Caco-2 (cell line): ENCODE measurements around the gene SDHB. TPM values are rescaled to one million over a fixed set of nuclear protein-coding genes. Genes with fewer than 3 reads are reported as not detected.

Experiments used
- BruUV-seq: library from RNA; stranded (reverse); fragments of 400-500 nt; replicated peaks from 2 replicates; lab custom pipeline; 2021; lab: Mats Ljungman, UMichigan
- CTCF ChIA-PET: fragments of 300-600 bp; sonication (Branson Sonifier 250); formaldehyde crosslinking; loops from one replicate; lab custom pipeline; 2022; ENCODE audit warnings: antibody characterized with exemption; lab: Charles Lee
- POLR2A ChIA-PET: fragments of 300-600 bp; sonication (Branson Sonifier 250); formaldehyde crosslinking; loops from one replicate; lab custom pipeline; 2022; ENCODE audit warnings: antibody characterized with exemption; lab: Charles Lee
- DNase-seq, 2 experiments: peaks; one replicate each; pipeline versions ENCODE4 v3.0.0 to v3.0.0-alpha.2; 2020 to 2022
- H3K27me3 ChIP-seq: replicated peaks from 2 replicates; pipeline ENCODE4 v1.6.0; 2011; ENCODE audit warnings: low read length; ENCODE audit not compliant: control insufficient read depth, insufficient read depth
- H3K36me3 ChIP-seq: 2 replicates; pipeline ENCODE4 v1.5.1; 2011; ENCODE audit warnings: low read length; ENCODE audit not compliant: control insufficient read depth, insufficient read depth
- H3K4me1 ChIP-seq: fragments of 250-450 bp; sonication (Bioruptor Pico); 2 replicates; pipeline ENCODE4 v1.5.1; 2020; ENCODE audit warnings: mild to moderate bottlenecking
- H3K4me3 ChIP-seq: 2 replicates; pipeline ENCODE4 v1.5.1; 2011; ENCODE audit warnings: low read depth, mild to moderate bottlenecking, control low read depth, low read length
- H3K9me3 ChIP-seq: fragments of 250-450 bp; sonication (Bioruptor Pico); 2 replicates; pipeline ENCODE4 v1.5.1; 2020; ENCODE audit warnings: mild to moderate bottlenecking, moderate library complexity
- H3K27ac Mint-ChIP-seq: one replicate; pipeline ENCODE4 v1.8.0; 2022; ENCODE audit warnings: mixed read lengths; ENCODE audit not compliant: unreplicated experiment
- H3K27me3 Mint-ChIP-seq: one replicate; pipeline ENCODE4 v1.8.0; 2022; ENCODE audit warnings: mixed read lengths; ENCODE audit not compliant: insufficient read depth, unreplicated experiment
- H3K36me3 Mint-ChIP-seq: one replicate; pipeline ENCODE4 v1.8.0; 2022; ENCODE audit warnings: mild to moderate bottlenecking, mixed read lengths; ENCODE audit not compliant: insufficient read depth, unreplicated experiment
- H3K4me1 Mint-ChIP-seq: one replicate; pipeline ENCODE4 v1.8.0; 2022; ENCODE audit warnings: low read depth, mixed read lengths; ENCODE audit not compliant: unreplicated experiment
- H3K4me3 Mint-ChIP-seq: one replicate; pipeline ENCODE4 v1.8.0; 2022; ENCODE audit warnings: mild to moderate bottlenecking, moderate library complexity, mixed read lengths; ENCODE audit not compliant: unreplicated experiment
- H3K9me3 Mint-ChIP-seq: one replicate; pipeline ENCODE4 v1.8.0; 2022; ENCODE audit warnings: mixed read lengths; ENCODE audit not compliant: unreplicated experiment
- CTCF ChIP-seq, 2 experiments: fragments of 200-600 bp in 1 of 2; IDR thresholded peaks; 1 replicate in 1 of 2; 2 replicates in 1 of 2; pipeline versions ENCODE4 v1.5.1 to v1.8.0; 2011 to 2022; ENCODE audit warnings: antibody characterized with exemption in 1 of 2, control low read depth in 1 of 2, inconsistent platforms in 1 of 2, low read depth in 1 of 2, low read length in 1 of 2, mild to moderate bottlenecking in 1 of 2, moderate library complexity in 1 of 2; ENCODE audit not compliant: insufficient read depth in 1 of 2, severe bottlenecking in 1 of 2, unreplicated experiment in 1 of 2
- intact Hi-C: fragments of 100-400 bp; cut with micrococcal nuclease; formaldehyde crosslinking; loops from one replicate; pipeline ENCODE4 v1.10.0; 2022; ENCODE audit not compliant: unreplicated experiment
- total RNA-seq: library from RNA; stranded (reverse); gene quantifications from 2 replicates; pipeline ENCODE4 v1.2.3, GENCODE V29; 2022

SDHB gene
- total RNA-seq, 1 experiment from 2014 or later: 91.5 TPM

GRCh38 chr1:17009706-17010105, 44.1 kb downstream of the SDHB start:
- Mint-ChIP-seq H3K4me1 (peaks cover 10% of the 10 kb centered on the region), H3K9me3 (no peaks in the 10 kb centered on the region), H3K36me3 (no peaks in the 10 kb centered on the region), H3K4me3 (no peak overlapping the region), H3K27me3 (no peaks in the 10 kb centered on the region), H3K27ac (no peak overlapping the region)
- no peak for DNase-seq
- ChIA-PET CTCF (interaction anchor here (0.6 kb wide), 1 partner anchor 85 kb away, joined by 4 read pairs; no protein-coding TSS in a partner anchor), POLR2A (no interaction called here)
- H3K27me3 ChIP-seq: no peaks in the 10 kb centered on the region
- no peak for TF ChIP-seq CTCF (IDR thresholded peaks at IDR 0.05; ENCODE audit: insufficient read depth in 1 of 2, low read depth in 1 of 2, low read length in 1 of 2, severe bottlenecking in 1 of 2, unreplicated experiment in 1 of 2)
- BruUV-seq: no TSS peak
- no peak overlapping the region for H3K4me3 ChIP-seq
- peaks cover 6% of the 10 kb centered on the region; the same call in 1 of the 2 replicates for H3K4me1 ChIP-seq
- no peaks in the 10 kb centered on the region for H3K9me3 ChIP-seq
- intact Hi-C loops: no loop called here
- no peaks in the 10 kb centered on the region for H3K36me3 ChIP-seq

DNA sequence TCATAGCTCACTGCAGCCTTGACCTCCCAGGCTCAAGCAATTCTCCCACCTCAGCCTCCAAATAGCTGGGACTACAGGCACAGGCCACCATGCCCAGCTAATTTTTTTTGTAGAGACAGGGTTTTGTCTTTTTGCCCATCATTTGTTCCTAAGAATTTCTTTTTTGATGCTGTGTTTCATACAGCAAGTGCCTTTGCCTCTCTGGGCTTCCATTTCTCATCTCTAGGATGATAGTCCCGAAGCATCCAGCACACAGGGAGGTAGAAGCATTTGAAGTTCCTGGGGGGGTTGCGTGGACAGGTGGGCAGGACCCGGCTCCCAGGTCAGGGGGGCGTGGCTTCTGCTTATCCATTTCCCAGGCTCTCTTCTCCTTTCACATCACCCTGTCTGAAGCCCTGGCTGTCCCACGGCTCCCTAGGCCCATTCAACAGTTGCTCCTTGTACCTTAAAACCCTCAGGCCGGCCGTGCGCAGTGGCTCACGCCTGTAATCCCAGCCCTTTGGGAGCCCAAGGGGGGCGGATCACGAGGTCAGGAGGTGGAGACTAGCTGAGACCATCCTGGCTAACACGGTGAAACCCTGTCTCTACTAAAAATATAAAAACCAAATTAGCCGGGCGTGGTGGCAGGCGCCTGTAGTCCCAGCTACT, 45.5 kb downstream of the SDHB start:
- no peak overlapping the region for H3K27ac Mint-ChIP-seq
- CTCF ChIA-PET: no interaction called here
- Histone ChIP-seq H3K4me1 (peaks cover 6% of the 10 kb centered on the region; the same call in 1 of the 2 replicates), H3K9me3 (no peaks in the 10 kb centered on the region), H3K4me3 (no peak overlapping the region), H3K27me3 (no peaks in the 10 kb centered on the region), H3K36me3 (no peaks in the 10 kb centered on the region)
- H3K36me3 Mint-ChIP-seq: no peaks in the 10 kb centered on the region
- no peaks in the 10 kb centered on the region for H3K9me3 Mint-ChIP-seq
- no peak overlapping the region for H3K4me3 Mint-ChIP-seq
- POLR2A ChIA-PET: no interaction called here
- H3K4me1 Mint-ChIP-seq: peaks cover 10% of the 10 kb centered on the region
- intact Hi-C loops: no loop called here
- DNase-seq: no peak
- no peak for TF ChIP-seq CTCF (IDR thresholded peaks at IDR 0.05; ENCODE audit: insufficient read depth in 1 of 2, low read depth in 1 of 2, low read length in 1 of 2, severe bottlenecking in 1 of 2, unreplicated experiment in 1 of 2)
- BruUV-seq: no TSS peak
- no peaks in the 10 kb centered on the region for H3K27me3 Mint-ChIP-seq

- Mint-ChIP-seq H3K4me1 (peaks cover 2% of the 10 kb centered on the region), H3K36me3 (no peaks in the 10 kb centered on the region), H3K4me3 (no peak overlapping the region), H3K27me3 (no peaks in the 10 kb centered on the region), H3K27ac (no peak overlapping the region), H3K9me3 (no peaks in the 10 kb centered on the region)
- no peak for DNase-seq
- intact Hi-C loops: no loop called here
- Histone ChIP-seq H3K27me3 (no peaks in the 10 kb centered on the region), H3K4me3 (no peak overlapping the region), H3K9me3 (no peaks in the 10 kb centered on the region), H3K4me1 (no peaks in the 10 kb centered on the region; the same call in 1 of the 2 replicates), H3K36me3 (no peaks in the 10 kb centered on the region)
- ChIA-PET POLR2A (no interaction called here), CTCF (no interaction called here)
- no peak for TF ChIP-seq CTCF (IDR thresholded peaks at IDR 0.05; ENCODE audit: insufficient read depth in 1 of 2, low read depth in 1 of 2, low read length in 1 of 2, severe bottlenecking in 1 of 2, unreplicated experiment in 1 of 2)
- no TSS peak for BruUV-seq
Observed at GRCh38 chr1:17007121-17007520, 46.7 kb downstream of the SDHB start.
